ENCODE results near the gene TIPIN. TPM values are rescaled to one million over a fixed set of nuclear protein-coding genes. Genes with fewer than 3 reads are reported as not detected.

TIPIN gene
- 5.7 and 6.0 TPM in 2 replicates for polyA plus RNA-seq (2012; rRNA removed)
- polyA plus RNA-seq (2012; cell fraction: cytosol; rRNA removed) = 9.1 and 12.9 TPM in 2 replicates
- polyA plus RNA-seq (2012; cell fraction: nucleus; rRNA removed) = 2.7 and 4.6 TPM in 2 replicates

- H3K4me3 ChIP-seq (ENCODE audit: low read depth in 2 of 2, low read length in 1 of 2) = peak within 1 kb of the TSS; percentile 64 to 86
- H3K9me2 ChIP-seq = no peaks in the 10 kb centered on the region
- H3K9ac ChIP-seq = peak within 1 kb of the TSS; percentile 84
- DNase-seq = peak; percentile 93
- H3K27ac ChIP-seq (ENCODE audit: low read depth in 2 of 2, low read length in 1 of 2) = peak within 1 kb of the TSS; percentile 47 to 67; a peak in 3 of 4 replicates
- H3K27me3 ChIP-seq (ENCODE audit: insufficient read depth) = no peaks in the 10 kb centered on the region
- H3K4me1 ChIP-seq (ENCODE audit: control insufficient read depth in 1 of 2, insufficient read depth in 2 of 2, low read depth in 1 of 2, low read length in 1 of 2) = peaks cover 0 to 3% of the 10 kb centered on the region in 2 experiments; a peak in 1 of 4 replicates
- no peaks in the 10 kb centered on the region for H4K20me1 ChIP-seq (ENCODE audit: insufficient read depth)
- peaks cover 20% of the 10 kb centered on the region; the same call in 1 of the 2 replicates for H3K79me2 ChIP-seq (ENCODE audit: insufficient read depth)
- H2AFZ ChIP-seq (ENCODE audit: low read depth) = peak within 1 kb of the TSS; percentile 98
- CTCF ChIA-PET = interaction anchor here (0.6 to 4.5 kb wide), 4 partner anchors 14 to 390 kb away, joined by 3 to 24 read pairs (median 3); partner anchors contain the start of genes MAP2K1 and SNAPC5
- WGBS (ENCODE audit: low lambda C conversion rate) = 3% methylated on average over 31 of the region's 51 CpGs
- POLR2A ChIA-PET = no interaction called here
- H3F3A ChIP-seq (replicated peaks; ENCODE audit: insufficient read depth) = peaks cover 8% of the 10 kb centered on the region
- H3K36me3 ChIP-seq (replicated peaks in 1 of 2; ENCODE audit: control insufficient read depth in 1 of 2, insufficient read depth in 2 of 2, low read length in 1 of 2) = no peaks in the 10 kb centered on the region
- peak within 1 kb of the TSS; percentile 98 for H3K4me2 ChIP-seq
- no peaks in the 10 kb centered on the region for H3K9me3 ChIP-seq
- TF ChIP-seq CTCF (IDR thresholded peaks at IDR 0.05) (no peak), ELF1 (IDR thresholded peaks at IDR 0.05) (no peak), FOXM1 (IDR thresholded peaks at IDR 0.05; ENCODE audit: low read depth) (no peak), SIN3A (IDR thresholded peaks at IDR 0.05; ENCODE audit: borderline replicate concordance, low read depth, low read length) (peak; percentile 96; the same call in 1 of the 2 replicates), TAF1 (IDR thresholded peaks at IDR 0.05; ENCODE audit: borderline replicate concordance, low read depth, low read length) (peak; percentile 77; the same call in 1 of the 2 replicates), REST (IDR thresholded peaks at IDR 0.05; ENCODE audit: low read depth, low read length) (no peak), IRF3 (IDR thresholded peaks at IDR 0.05; ENCODE audit: low read depth, low read length) (no peak), PBX3 (IDR thresholded peaks at IDR 0.05) (no peak), USF2 (IDR thresholded peaks at IDR 0.05; ENCODE audit: borderline replicate concordance, low read depth, low read length) (no peak), EZH2phosphoT487 (IDR thresholded peaks at IDR 0.05; ENCODE audit: borderline replicate concordance, low read depth) (no peak), MXI1 (IDR thresholded peaks at IDR 0.05; ENCODE audit: low read depth, low read length) (peak; percentile 80; the same call in 1 of the 2 replicates), RFX5 (IDR thresholded peaks at IDR 0.05; ENCODE audit: low read length) (no peak), USF1 (IDR thresholded peaks at IDR 0.05; ENCODE audit: borderline replicate concordance, low read depth) (0 out of 2 replicates have a peak, but pooled peaks have one; percentile 14), POLR2AphosphoS5 (IDR thresholded peaks at IDR 0.05; ENCODE audit: low read depth, low read length) (peak; percentile 84; the same call in 1 of the 2 replicates), ZBTB33 (IDR thresholded peaks at IDR 0.05; ENCODE audit: borderline replicate concordance, low read depth) (peak; percentile 99), JUND (IDR thresholded peaks at IDR 0.05) (no peak), TCF12 (IDR thresholded peaks at IDR 0.05) (peak; percentile 14; the same call in 1 of the 2 replicates), SMC3 (IDR thresholded peaks at IDR 0.05; ENCODE audit: low read depth, low read length) (no peak)
These were observed at the start of gene TIPIN for GRCh38 chr15:66356359-66357236. TIPIN (minus strand) TSS chr15:66356685; CDS start chr15:66352947, 3,738 bp downstream.
